Mesodermal cell (in vitro differentiated cells): Measurements from ENCODE around the gene SDK2.

Experiments
- H3K27ac ChIP-seq: 2 replicates; pipeline ENCODE4 v1.7.0; 2013; ENCODE audit warnings: mild to moderate bottlenecking, low read depth, low read length, moderate library complexity; ENCODE audit not compliant: severe bottlenecking
- H3K36me3 ChIP-seq: 2 replicates; pipeline ENCODE4 v1.7.1; 2013; ENCODE audit warnings: mild to moderate bottlenecking, low read length, moderate library complexity; ENCODE audit not compliant: control insufficient read depth, insufficient read depth
- H3K4me1 ChIP-seq: one replicate; pipeline ENCODE4 v1.7.1; 2013; ENCODE audit warnings: mild to moderate bottlenecking, low read length; ENCODE audit not compliant: insufficient read depth, control insufficient read depth, poor library complexity, severe bottlenecking
- H3K4me3 ChIP-seq: 2 replicates; pipeline ENCODE4 v1.7.0; 2013; ENCODE audit warnings: low read length, control low read depth, mild to moderate bottlenecking; ENCODE audit not compliant: insufficient read depth, poor library complexity, severe bottlenecking; ENCODE audit errors: extremely low read depth
- H3K9me3 ChIP-seq: 2 replicates; pipeline ENCODE4 v1.7.1; 2013; ENCODE audit warnings: mild to moderate bottlenecking, low read length, moderate library complexity; ENCODE audit not compliant: control insufficient read depth
- WGBS, 2 experiments: methylation state at CpG; one replicate each; pipeline ENCODE4 v1.1.5; 2013; ENCODE audit warnings: missing lambda C conversion rate in 2 of 2; ENCODE audit not compliant: insufficient coverage in 2 of 2; 5-methylcytosine and 5-hydroxymethylcytosine counted together

The SDK2 gene

DNA sequence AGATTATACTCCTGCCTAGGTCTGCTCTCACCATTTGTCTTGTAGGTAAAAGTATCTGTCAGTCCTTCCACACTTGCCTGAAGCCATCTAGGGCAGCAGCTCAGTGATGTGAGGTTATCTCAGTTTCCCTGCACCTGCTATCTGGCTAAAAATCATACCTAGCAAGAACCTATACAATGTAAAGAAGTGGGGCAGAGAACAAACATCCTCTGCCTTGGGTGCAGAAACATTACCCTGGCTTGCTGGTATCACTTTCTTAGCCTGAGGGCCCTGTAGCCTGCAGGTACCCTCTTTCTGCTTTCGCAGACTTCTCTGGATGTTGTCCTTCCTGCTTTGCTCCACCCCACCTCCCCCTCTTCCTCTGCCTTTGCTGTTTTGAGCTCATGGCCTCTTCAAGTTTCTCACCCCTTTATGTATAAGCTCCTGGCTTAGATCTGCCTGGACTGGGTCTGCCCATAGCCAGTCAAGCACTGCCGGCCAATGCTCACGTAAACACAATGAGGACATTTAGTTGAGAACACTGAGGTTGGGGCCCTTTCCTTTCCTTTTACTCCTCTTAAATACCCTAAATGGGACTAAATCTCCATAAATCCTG lies 8.7 kb upstream of the SDK2 start:
- Histone ChIP-seq H3K4me1 (no peaks in the 10 kb centered on the region), H3K9me3 (no peaks in the 10 kb centered on the region), H3K27ac (no peak overlapping the region), H3K36me3 (no peaks in the 10 kb centered on the region), H3K4me3 (no peak overlapping the region)
- WGBS, 2 experiments, result 93 to 100% methylated on average over 1 to 2 of the region's 3 CpGs

DNA sequence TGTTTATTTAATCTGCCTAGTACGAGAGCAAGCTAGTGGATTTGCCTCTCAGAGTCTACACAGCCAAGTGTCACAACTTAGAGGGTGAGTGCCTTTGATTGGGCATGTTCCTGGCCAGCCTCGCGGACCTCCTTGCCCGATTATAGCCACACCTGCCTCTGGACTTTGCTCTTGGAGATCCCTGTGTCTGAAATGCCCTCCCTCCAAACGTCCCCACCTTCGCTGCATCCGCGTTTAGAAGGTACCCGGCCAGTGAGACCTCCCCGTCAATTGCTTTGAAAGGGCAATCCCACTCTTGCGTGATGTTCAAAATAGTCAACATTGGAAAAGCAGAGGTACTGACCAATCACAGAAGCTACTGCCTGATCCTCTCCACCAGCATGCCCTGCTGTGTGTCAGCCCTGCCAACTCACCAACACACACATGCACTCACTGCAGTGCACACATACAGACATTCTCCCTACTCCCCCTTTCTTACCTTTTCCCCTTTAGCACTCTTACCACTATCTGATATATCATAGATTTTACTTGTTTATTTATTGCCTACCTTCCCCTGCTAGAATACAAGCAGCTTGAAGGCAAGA lies 6.5 kb upstream of the SDK2 start:
- H3K4me3 ChIP-seq, result no peak overlapping the region
- no peaks in the 10 kb centered on the region for H3K36me3 ChIP-seq
- WGBS, 2 experiments, result 84 to 88% methylated on average over 9 to 11 of the region's 11 CpGs
- peaks cover 4% of the 10 kb centered on the region for H3K4me1 ChIP-seq
- H3K9me3 ChIP-seq, result no peaks in the 10 kb centered on the region
- H3K27ac ChIP-seq, result no peak overlapping the region

DNA sequence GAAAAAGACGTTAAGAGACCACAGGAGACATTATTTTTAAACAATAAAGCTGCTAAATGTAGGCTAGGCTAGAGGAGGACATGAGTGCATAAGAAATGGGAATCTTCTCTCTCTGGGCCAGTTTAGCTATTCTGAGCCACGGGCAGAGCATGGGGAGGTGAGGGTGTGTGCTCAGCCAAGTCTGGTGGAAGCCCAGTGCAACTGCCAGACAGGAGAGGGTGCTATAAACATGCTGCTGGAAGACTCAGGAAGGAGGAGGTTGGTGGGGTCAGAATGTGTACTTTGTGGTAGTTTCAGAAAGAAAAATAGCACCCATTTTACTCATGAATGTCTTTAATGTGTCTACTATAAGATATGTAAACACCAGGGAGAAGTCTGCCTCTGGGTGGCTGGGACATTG lies 5.9 kb upstream of the SDK2 start:
- H3K4me3 ChIP-seq, result no peak overlapping the region
- H3K27ac ChIP-seq, result no peak overlapping the region
- H3K36me3 ChIP-seq, result no peaks in the 10 kb centered on the region
- peaks cover 8% of the 10 kb centered on the region for H3K4me1 ChIP-seq
- no peaks in the 10 kb centered on the region for H3K9me3 ChIP-seq
- WGBS, 2 experiments, result 7% methylated on average over 1 of the region's 2 CpGs; no CpG with 5 or more reads in 1 of the 2 experiments

DNA sequence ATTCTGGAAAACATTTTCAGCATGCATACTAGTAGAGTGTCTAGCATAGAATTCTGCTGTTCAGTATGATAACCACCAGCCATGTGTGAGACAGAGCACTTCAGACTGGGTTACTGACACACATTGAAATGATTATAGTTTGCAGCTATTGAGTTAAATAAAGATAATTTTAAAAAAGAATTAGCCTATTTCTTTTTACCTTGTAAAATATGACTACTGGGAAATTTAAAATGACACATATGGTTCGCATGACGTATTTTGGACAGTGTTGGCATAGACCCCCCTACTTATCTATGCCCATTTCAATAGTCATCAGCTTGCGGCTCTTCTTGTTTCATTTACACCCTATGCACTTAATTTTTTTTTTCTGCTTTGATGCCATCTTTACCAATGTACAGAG lies 4.7 kb upstream of the SDK2 start:
- WGBS, 2 experiments, result 93 to 97% methylated on average over 3 of the region's 3 CpGs
- Histone ChIP-seq H3K36me3 (no peaks in the 10 kb centered on the region), H3K9me3 (no peaks in the 10 kb centered on the region), H3K4me1 (peaks cover 8% of the 10 kb centered on the region), H3K27ac (no peak overlapping the region), H3K4me3 (no peak overlapping the region)

DNA sequence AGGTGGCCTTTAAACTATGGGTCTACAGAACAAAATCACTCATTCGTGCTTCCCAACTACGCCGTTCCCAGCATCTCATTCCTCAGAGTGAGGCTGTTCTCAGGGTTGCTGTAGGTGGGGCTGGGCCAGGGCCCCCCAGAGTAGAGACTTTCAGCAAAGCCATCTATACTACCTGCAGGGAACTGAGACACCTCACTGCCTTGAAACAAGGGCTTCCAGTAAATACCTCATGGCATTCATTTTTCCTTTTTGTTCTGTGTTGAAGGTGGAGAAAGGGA lies 4.2 kb upstream of the SDK2 start:
- Histone ChIP-seq H3K36me3 (no peaks in the 10 kb centered on the region), H3K27ac (no peak overlapping the region), H3K9me3 (no peaks in the 10 kb centered on the region), H3K4me3 (no peak overlapping the region), H3K4me1 (peaks cover 8% of the 10 kb centered on the region)
- 86 to 100% methylated on average over 3 of the region's 3 CpGs for WGBS, 2 experiments

DNA sequence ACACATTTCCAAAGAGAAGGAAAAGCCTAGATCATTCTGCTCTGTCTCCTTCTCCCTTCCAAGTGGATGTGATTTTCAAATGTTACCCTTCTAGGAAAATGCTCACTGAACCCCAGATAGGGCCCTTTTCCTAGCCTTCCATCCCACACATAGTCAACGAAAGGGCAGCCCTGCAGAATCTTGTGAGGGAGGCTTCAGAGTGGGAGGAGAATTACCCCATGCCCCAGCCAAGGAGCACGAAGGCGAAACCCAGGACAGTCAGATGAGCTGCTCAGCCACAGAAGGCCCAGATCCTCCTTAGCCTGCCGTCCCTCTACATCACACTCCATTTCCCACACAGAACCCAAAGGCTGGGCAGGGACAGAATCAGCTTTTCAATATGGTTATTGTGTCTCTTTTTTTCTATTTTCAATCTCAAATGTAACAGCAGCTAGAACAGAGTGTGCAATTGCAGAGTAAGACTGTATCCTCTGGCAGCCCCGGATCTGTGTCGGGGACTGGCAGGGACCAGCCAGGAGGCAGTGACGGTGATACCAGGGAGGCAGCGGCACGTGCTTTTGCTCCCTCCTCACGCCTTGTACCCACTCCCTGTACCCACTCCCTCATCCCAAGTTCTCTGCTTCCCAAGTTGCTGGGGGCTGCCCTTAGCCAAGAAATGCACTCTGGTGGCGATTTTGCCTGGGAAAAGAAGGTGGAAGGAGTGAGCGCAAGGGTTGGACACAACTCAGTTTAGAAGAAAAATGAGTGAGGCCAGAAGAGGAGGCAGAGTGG lies 3.7 kb upstream of the SDK2 start:
- Histone ChIP-seq H3K9me3 (no peaks in the 10 kb centered on the region), H3K4me3 (no peak overlapping the region), H3K4me1 (peaks cover 8% of the 10 kb centered on the region), H3K36me3 (no peaks in the 10 kb centered on the region), H3K27ac (no peak overlapping the region)
- 77 to 90% methylated on average over 4 to 5 of the region's 12 CpGs for WGBS, 2 experiments

DNA sequence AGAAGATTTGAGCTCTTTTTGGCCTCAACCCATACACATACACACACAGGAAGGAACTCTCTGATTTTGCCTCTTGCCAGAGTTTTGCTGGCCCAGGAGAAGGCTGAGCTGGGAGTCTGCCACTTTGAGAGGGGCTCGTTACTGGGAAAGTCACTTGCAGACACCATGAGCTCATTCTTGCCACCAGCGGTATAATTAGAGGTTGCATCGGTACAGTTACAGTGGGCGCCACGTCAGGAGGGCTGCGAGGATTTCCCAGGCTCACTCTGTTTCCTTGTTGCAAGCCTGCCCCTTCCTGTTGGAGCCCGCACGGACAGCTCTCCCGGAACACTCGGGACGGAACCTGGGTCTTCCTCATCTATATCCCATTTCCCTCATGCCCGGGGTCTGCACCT lies 3.1 kb upstream of the SDK2 start:
- Histone ChIP-seq H3K4me3 (no peak overlapping the region), H3K9me3 (no peaks in the 10 kb centered on the region), H3K27ac (no peak overlapping the region), H3K4me1 (peaks cover 13% of the 10 kb centered on the region), H3K36me3 (no peaks in the 10 kb centered on the region)
- 92 to 96% methylated on average over 9 to 11 of the region's 12 CpGs for WGBS, 2 experiments

DNA sequence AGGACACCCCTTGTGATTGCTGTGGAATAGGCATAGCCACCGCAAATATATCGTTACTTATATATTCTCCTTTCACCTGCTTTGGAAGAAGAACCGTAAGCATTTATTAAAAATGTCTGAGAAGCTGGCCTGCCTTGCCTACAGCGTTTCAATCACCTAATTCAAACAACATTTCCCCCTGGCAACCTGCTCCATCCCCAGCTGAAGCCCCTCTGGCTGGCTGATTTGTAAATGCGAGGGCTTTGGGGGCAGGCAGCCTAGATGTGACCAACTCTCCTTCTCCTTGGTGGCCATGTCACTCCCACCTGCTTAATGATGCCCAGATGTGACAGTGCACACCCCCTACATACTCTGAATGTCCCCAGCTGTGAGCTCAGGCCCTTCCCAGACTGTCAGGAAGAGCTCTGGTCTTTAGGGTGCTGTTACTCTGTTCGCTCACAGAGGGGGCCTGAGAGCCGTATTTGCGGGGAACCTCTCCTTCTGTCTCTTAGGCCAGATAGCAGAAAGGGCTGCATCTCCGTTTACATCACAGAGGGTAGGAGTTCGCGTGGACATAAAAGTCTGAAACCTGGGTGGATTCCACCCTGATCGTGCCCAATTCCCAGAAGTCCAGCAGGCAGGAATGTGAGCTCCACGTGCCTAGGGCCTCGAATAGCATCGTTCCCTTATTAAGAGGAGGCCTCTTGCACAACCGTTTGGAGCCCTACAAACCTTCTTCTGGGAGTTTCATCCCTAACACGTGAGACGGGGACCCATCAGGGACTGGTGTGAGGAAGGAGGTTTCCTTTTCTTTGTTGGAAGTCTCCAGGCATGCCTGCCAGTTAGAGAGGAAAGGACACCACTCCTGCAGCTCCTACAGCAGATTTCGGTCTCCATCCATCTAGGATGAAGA lies 2.4 kb upstream of the SDK2 start:
- 65 to 70% methylated on average over 15 of the region's 19 CpGs for WGBS, 2 experiments
- no peaks in the 10 kb centered on the region for H3K9me3 ChIP-seq
- H3K27ac ChIP-seq, result no peak overlapping the region
- no peak overlapping the region for H3K4me3 ChIP-seq
- no peaks in the 10 kb centered on the region for H3K36me3 ChIP-seq
- peaks cover 19% of the 10 kb centered on the region for H3K4me1 ChIP-seq

DNA sequence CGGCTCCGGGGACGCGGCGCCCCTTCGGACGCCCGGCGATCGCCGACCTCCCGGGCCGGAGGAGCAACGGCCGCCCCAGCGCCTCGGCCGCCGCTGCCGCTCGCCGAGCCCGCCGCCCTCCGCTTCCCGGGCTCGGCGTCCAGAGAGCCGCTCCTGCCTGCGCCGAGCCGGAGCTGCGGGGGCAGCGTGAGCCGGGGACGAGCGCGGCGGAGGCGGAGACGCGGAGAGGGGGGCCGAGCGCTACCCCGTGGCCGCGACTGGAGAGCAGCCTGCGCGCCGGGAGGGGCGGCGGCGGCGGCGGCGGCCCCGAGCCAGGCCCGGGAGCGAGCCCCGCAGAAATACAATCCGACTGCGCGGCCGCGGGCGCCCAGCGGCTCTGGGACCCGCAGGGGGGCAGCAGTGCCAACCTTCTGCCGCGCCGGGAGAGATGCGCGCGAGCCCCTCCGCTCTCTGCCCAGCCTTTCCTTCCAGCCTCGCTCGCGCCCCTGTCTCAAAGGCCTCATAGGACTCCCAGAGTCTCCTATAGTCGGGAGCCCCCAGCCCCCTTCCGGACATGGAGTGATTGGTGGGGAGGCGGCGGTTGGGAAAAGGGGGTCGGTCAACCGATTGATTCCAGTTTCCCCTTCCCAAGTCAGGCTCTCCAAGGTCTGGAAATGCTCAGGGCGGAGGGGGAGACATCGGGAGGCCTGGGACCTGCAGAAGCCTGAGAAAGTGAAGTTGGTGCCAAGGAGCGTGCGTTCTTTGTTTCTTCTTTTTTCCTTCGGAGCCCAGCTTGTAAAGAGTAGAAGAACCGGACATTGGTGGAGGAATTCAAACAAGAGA lies 1.0 kb upstream of the SDK2 start:
- Histone ChIP-seq H3K4me3 (peak overlapping the region; percentile 71), H3K4me1 (peaks cover 23% of the 10 kb centered on the region), H3K36me3 (no peaks in the 10 kb centered on the region), H3K9me3 (no peaks in the 10 kb centered on the region), H3K27ac (peak overlapping the region; percentile 58)
- WGBS, 2 experiments, result 0 to 1% methylated on average over 58 to 72 of the region's 90 CpGs

DNA sequence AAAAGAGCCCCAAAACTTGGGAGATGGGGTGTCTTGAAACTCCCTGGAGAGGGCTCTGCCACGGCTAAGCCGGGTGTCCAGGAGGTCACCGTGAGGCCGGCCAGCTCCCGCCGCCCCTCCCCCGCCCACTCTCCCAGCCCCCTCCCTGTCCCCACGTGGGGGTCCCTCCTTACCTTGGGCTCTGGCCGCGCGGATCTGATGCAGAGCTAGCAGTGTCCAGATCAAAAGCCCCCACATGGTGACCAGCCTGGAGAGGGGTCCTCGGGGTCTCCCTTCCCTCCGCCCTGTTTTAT lies 447 bp downstream of the SDK2 start:
- 0 to 2% methylated on average over 2 to 6 of the region's 13 CpGs for WGBS, 2 experiments
- Histone ChIP-seq H3K4me1 (peaks cover 26% of the 10 kb centered on the region), H3K36me3 (no peaks in the 10 kb centered on the region), H3K27ac (no peak overlapping the region), H3K9me3 (no peaks in the 10 kb centered on the region), H3K4me3 (peak overlapping the region; percentile 71)
